B cell (primary cell): ENCODE data around the gene LRRC14B. TPM values are rescaled to one million over a fixed set of nuclear protein-coding genes. Genes with fewer than 3 reads are reported as not detected.

Source experiments
- ATAC-seq: fragments of 200-7000 bp; cut with Tn5 transposase; one replicate; pipeline ENCODE4 v1.10.0; 2021; ENCODE audit warnings: low read depth, mild to moderate bottlenecking, moderate number of reproducible peaks, moderate library complexity
- CTCF ChIA-PET: fragments of 350-600 bp; sonication (Branson Sonifier 250); formaldehyde crosslinking; loops from one replicate; lab custom pipeline; 2021; ENCODE audit warnings: antibody characterized with exemption, inconsistent platforms; lab: Charles Lee
- POLR2A ChIA-PET: fragments of 350-600 bp; sonication (Branson Sonifier 250); formaldehyde crosslinking; loops from one replicate; lab custom pipeline; 2021; ENCODE audit warnings: antibody characterized with exemption; lab: Charles Lee
- DNase-seq: peaks from one replicate; pipeline ENCODE4 v3.0.0; 2013
- H2AFZ ChIP-seq: 2 replicates; pipeline ENCODE4 v1.6.1; 2012; ENCODE audit warnings: mild to moderate bottlenecking, low read depth, low read length; ENCODE audit not compliant: insufficient read depth, poor library complexity, severe bottlenecking
- H3K27ac ChIP-seq, 2 donors: 1 replicate in 1 of 2; 2 replicates in 1 of 2; pipeline ENCODE4 v1.5.1; 2012 to 2013; ENCODE audit warnings: low read length in 2 of 2, mild to moderate bottlenecking in 2 of 2, moderate library complexity in 1 of 2
- H3K27me3 ChIP-seq, 4 experiments: fragments of 200-600 bp in 1 of 4; sonication (generic) in 1 of 4; replicated peaks in 1 of 4; 1 replicate in 2 of 4; 2 replicates in 2 of 4; pipeline versions ENCODE4 v1.6.1 to v1.7.0; 2013 to 2016; ENCODE audit warnings: low read length in 3 of 4, mild to moderate bottlenecking in 2 of 4, mixed read lengths in 1 of 4, moderate library complexity in 1 of 4; ENCODE audit not compliant: insufficient read depth in 4 of 4, control insufficient read depth in 3 of 4; ENCODE audit errors: control extremely low read depth in 1 of 4
- H3K36me3 ChIP-seq, 2 experiments: replicated peaks in 1 of 2; 1 replicate in 1 of 2; 2 replicates in 1 of 2; pipeline versions ENCODE4 v1.6.1 to v1.7.1; 2013; ENCODE audit warnings: low read length in 1 of 2; ENCODE audit not compliant: insufficient read depth in 2 of 2, control insufficient read depth in 1 of 2; ENCODE audit errors: control extremely low read depth in 1 of 2, extremely low read depth in 1 of 2
- H3K4me1 ChIP-seq, 2 donors: fragments of 200-600 bp in 1 of 2; sonication (generic) in 1 of 2; 1 replicate in 1 of 2; 2 replicates in 1 of 2; pipeline versions ENCODE4 v1.5.1 to v1.6.1; 2013 to 2017; ENCODE audit warnings: low read length in 2 of 2; ENCODE audit not compliant: control insufficient read depth in 2 of 2, insufficient read depth in 2 of 2
- H3K4me2 ChIP-seq: replicated peaks from 2 replicates; pipeline ENCODE3; 2012; ENCODE audit warnings: mild to moderate bottlenecking, low read depth, low read length; ENCODE audit not compliant: poor library complexity, severe bottlenecking
- H3K4me3 ChIP-seq, 5 experiments: fragments of 200-600 bp in 1 of 5; sonication (generic) in 1 of 5; 1 replicate in 3 of 5; 2 replicates in 2 of 5; pipeline versions ENCODE4 v1.5.1 to v1.7.0; 2011 to 2016; ENCODE audit warnings: low read length in 4 of 5, mild to moderate bottlenecking in 4 of 5, low read depth in 2 of 5, control low read depth in 1 of 5, moderate library complexity in 1 of 5; ENCODE audit not compliant: insufficient read depth in 1 of 5; ENCODE audit errors: control extremely low read depth in 1 of 5, extremely low read depth in 1 of 5
- H3K79me2 ChIP-seq: fragments of 200-600 bp; sonication (generic); one replicate; pipeline ENCODE4 v1.6.0; 2016; ENCODE audit warnings: low read length; ENCODE audit not compliant: control insufficient read depth, insufficient read depth
- H3K9ac ChIP-seq: fragments of 200-600 bp; sonication (generic); 2 replicates; pipeline ENCODE4 v1.6.1; 2017; ENCODE audit warnings: mild to moderate bottlenecking, low read length, moderate library complexity
- H3K9me3 ChIP-seq, 3 donors: one replicate each; pipeline versions ENCODE4 v1.6.1 to v1.7.1; 2013; ENCODE audit warnings: low read length in 2 of 3; ENCODE audit not compliant: control insufficient read depth in 2 of 3, insufficient read depth in 1 of 3; ENCODE audit errors: control extremely low read depth in 1 of 3
- H4K20me1 ChIP-seq: 2 replicates; pipeline ENCODE4 v1.6.0; 2012; ENCODE audit warnings: mild to moderate bottlenecking, low read length; ENCODE audit not compliant: insufficient read depth, control insufficient read depth, poor library complexity, severe bottlenecking
- H3K27ac Mint-ChIP-seq: one replicate; pipeline ENCODE4 v1.8.0; 2021; ENCODE audit warnings: mixed read lengths
- H3K27me3 Mint-ChIP-seq: one replicate; pipeline ENCODE4 v1.8.0; 2021; ENCODE audit warnings: mixed read lengths
- H3K4me1 Mint-ChIP-seq: one replicate; pipeline ENCODE4 v1.8.0; 2021; ENCODE audit warnings: mixed read lengths
- H3K4me3 Mint-ChIP-seq: one replicate; pipeline ENCODE4 v1.8.0; 2021; ENCODE audit warnings: mixed read lengths
- H3K9me3 Mint-ChIP-seq: one replicate; pipeline ENCODE4 v1.8.0; 2022; ENCODE audit warnings: mixed read lengths; ENCODE audit not compliant: insufficient read depth
- CTCF ChIP-seq: fragments of 200-600 bp; IDR thresholded peaks from one replicate; pipeline ENCODE4 v1.8.0; 2022; ENCODE audit warnings: antibody characterized with exemption, mild to moderate bottlenecking
- WGBS: methylation state at CpG from one replicate; pipeline ENCODE4 v1.1.5; 2013; ENCODE audit warnings: missing lambda C conversion rate; ENCODE audit not compliant: insufficient coverage; 5-methylcytosine and 5-hydroxymethylcytosine counted together
- intact Hi-C: fragments of 100-400 bp; cut with micrococcal nuclease; formaldehyde crosslinking; loops from one replicate; pipeline ENCODE4 v1.10.0; 2022
- polyA plus RNA-seq: library from polyadenylated mRNA; depleted of rRNA; stranded (reverse); fragments of >200 nt; gene quantifications from 2 replicates; pipeline ENCODE4 v1.2.3, GENCODE V29; 2012
- total RNA-seq, 2 donors: library from RNA; stranded (reverse); fragments of 120-200 nt in 1 of 2; gene quantifications; 1 replicate in 1 of 2; 2 replicates in 1 of 2; pipeline versions ENCODE4 v1.2.3 to v1.2.4, GENCODE V29; 2013 to 2022

LRRC14B gene
- total and polyA plus RNA-seq, 2 donors (not counting 1 experiment from before 2014, with no cell fraction given), result 0.06 TPM; not detected in 1

DNA sequence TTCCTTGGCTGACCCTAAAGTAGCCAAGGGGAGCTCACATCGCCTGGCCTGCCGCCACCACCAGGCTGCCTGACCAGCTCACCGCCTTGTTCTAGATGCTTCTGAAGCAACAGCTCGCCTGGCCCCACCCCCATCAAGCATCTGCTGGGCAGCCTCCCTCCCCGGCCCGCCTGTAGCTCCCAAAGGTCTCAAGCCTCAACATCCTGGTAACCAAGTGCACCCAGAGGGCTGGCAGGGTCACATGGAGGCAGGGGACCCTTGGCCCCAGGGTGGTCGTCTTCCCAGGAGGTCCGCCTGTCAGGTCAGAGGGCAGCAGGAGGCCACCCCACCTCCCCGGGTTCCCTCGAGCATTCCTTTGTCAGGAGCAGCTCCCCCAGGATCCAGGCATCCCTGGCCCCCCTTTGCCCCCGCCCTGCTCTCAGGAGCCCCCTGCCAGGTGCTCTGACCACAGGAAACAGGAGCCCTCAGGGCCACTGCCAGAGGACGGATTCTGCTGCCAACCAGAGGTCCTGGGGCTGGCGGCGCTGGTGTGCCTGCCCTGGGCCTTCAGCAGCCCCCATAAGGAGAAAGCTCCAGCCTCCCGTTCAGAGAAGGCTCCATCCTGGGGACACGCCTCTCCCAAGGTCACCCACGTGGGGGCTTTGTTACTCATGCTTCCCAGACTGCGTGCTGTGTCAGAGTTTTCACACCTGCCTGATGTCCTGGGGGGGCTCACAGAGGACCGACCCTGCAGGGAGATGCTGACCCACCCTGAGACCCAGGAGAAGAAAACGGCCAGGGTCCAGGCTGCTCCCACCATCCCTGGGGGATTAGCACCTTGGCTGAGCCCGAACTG, 3.5 kb upstream of the LRRC14B start:
- H2AFZ ChIP-seq, result peak overlapping the region; percentile 43
- DNase-seq, result peak; percentile 26

More for the DNA sequence above, 3.5 kb upstream of the LRRC14B start:
- Mint-ChIP-seq H3K4me3 (peak overlapping the region; percentile 56), H3K9me3 (no peaks in the 10 kb centered on the region), H3K27ac (no peak overlapping the region), H3K27me3 (peaks cover 16% of the 10 kb centered on the region), H3K4me1 (peaks cover 21% of the 10 kb centered on the region)
- no peak overlapping the region for H3K4me3 ChIP-seq
- intact Hi-C loops, result loop anchor here (1.0 kb wide), 2 partner anchors 30 to 243 kb away; partner anchors contain the start of genes CCDC127 and SDHA
- H3K9ac ChIP-seq, result no peak overlapping the region
- H3K9me3 ChIP-seq, result no peaks in the 10 kb centered on the region
- peak overlapping the region; percentile 62 for H3K4me2 ChIP-seq
- WGBS, result 80% methylated on average over 20 of the region's 21 CpGs
- H4K20me1 ChIP-seq, result no peaks in the 10 kb centered on the region
- H3K36me3 ChIP-seq, result no peaks in the 10 kb centered on the region
- no peak for ATAC-seq
- no peak overlapping the region for H3K27ac ChIP-seq
- CTCF ChIA-PET, result interaction anchor here (0.6 to 2.6 kb wide), 13 partner anchors 9 to 717 kb away, joined by 3 to 19 read pairs (median 4); partner anchors contain the start of genes AHRR, CCDC127 and SDHA
- POLR2A ChIA-PET, result no interaction called here
- no peaks in the 10 kb centered on the region for H3K79me2 ChIP-seq
- H3K27me3 ChIP-seq, result peaks cover 0 to 29% (median 2%) of the 10 kb centered on the region in 4 experiments
- H3K4me1 ChIP-seq, result peaks cover 16 to 19% of the 10 kb centered on the region in 2 donors
- TF ChIP-seq CTCF, result no peak
